Measurements from ENCODE around the gene SLC29A2. TPM values are rescaled to one million over a fixed set of nuclear protein-coding genes. Genes with fewer than 3 reads are reported as not detected.
A peak's percentile ranks its signal among the peaks of the same experiment; 100 is the strongest.
"Not testable (repeated sequence)": the region's sequence is repeated elsewhere in the genome, so short reads cannot be mapped to it uniquely, and the experiment has no call there.

Gene SLC29A2
- total and polyA plus RNA-seq, 7 donors: 14.9 to 94.1 (median 56.8) TPM

GRCh38 chr11:66359662-66360087 lies 11.9 kb downstream of the SLC29A2 start:
- peak; percentile 29 to 49 (median 42) for ATAC-seq
- intact Hi-C loops (cut with DNase I): no loop called here
- Histone ChIP-seq H3K4me3 (no peak overlapping the region), H3K36me3 (ENCODE audit: insufficient read depth in 1 of 2, low read depth in 1 of 2) (peaks cover 0 to 33% of the 10 kb centered on the region in 2 donors), H3K27me3 (ENCODE audit: insufficient read depth in 3 of 3, low read length in 2 of 3) (no peaks in the 10 kb centered on the region), H3K27ac (no peak overlapping the region), H3K4me1 (peaks cover 6% of the 10 kb centered on the region), H3K9me3 (no peaks in the 10 kb centered on the region)
- DNase-seq: no peak
- WGBS, 3 donors: 38 to 51% (median 40%) methylated on average over 3 of the region's 3 CpGs
- TF ChIP-seq CTCF (IDR thresholded peaks at IDR 0.05): no peak

- 83 to 88% (median 86%) methylated on average over 8 of the region's 8 CpGs for WGBS, 3 donors
- not testable (repeated sequence) for ATAC-seq
Measured at GRCh38 chr11:66350560-66351235, 20.9 kb downstream of the SLC29A2 start.

GRCh38 chr11:66349084-66349386 lies 22.5 kb downstream of the SLC29A2 start:
- ATAC-seq: no peak
- TF ChIP-seq CTCF (IDR thresholded peaks at IDR 0.05): no peak
- Histone ChIP-seq H3K36me3 (ENCODE audit: insufficient read depth in 1 of 2, low read depth in 1 of 2) (no peaks in the 10 kb centered on the region), H3K27me3 (ENCODE audit: insufficient read depth in 3 of 3, low read length in 2 of 3) (no peaks in the 10 kb centered on the region), H3K4me3 (no peak overlapping the region), H3K9me3 (no peaks in the 10 kb centered on the region), H3K27ac (no peak overlapping the region), H3K4me1 (peaks cover 24% of the 10 kb centered on the region)
- intact Hi-C loops (cut with DNase I): loop anchor here in 1 of 2 donors (5.0 kb wide), 1 partner anchor 38 kb away; no protein-coding TSS in a partner anchor
- WGBS, 3 donors: 59 to 77% (median 68%) methylated on average over 2 of the region's 2 CpGs
- no peak for DNase-seq

More at GRCh38 chr11:66350560-66351235, 20.9 kb downstream of the SLC29A2 start:
- intact Hi-C loops (cut with DNase I); DNase-seq; H3K36me3 ChIP-seq (ENCODE audit: insufficient read depth in 1 of 2, low read depth in 1 of 2); H3K9me3 ChIP-seq; H3K4me3 ChIP-seq; H3K27ac ChIP-seq; H3K27me3 ChIP-seq (ENCODE audit: insufficient read depth in 3 of 3, low read length in 2 of 3): not testable (repeated sequence)
- H3K4me1 ChIP-seq: peaks cover 14% of the 10 kb centered on the region

- Histone ChIP-seq H3K4me1 (peaks cover 27% of the 10 kb centered on the region), H3K27me3 (ENCODE audit: insufficient read depth in 3 of 3, low read length in 2 of 3) (no peaks in the 10 kb centered on the region), H3K4me3 (peak within 1 kb of the TSS; percentile 94), H3K9me3 (no peaks in the 10 kb centered on the region), H3K27ac (peak within 1 kb of the TSS; percentile 88), H3K36me3 (ENCODE audit: insufficient read depth in 1 of 2, low read depth in 1 of 2) (peaks cover 0 to 3% of the 10 kb centered on the region in 2 donors)
- no peak for TF ChIP-seq CTCF (IDR thresholded peaks at IDR 0.05)
- intact Hi-C loops (cut with DNase I): loop anchor here in 1 of 2 donors (5.0 kb wide), 1 partner anchor 40 kb away; no protein-coding TSS in a partner anchor
- 0 to 1% (median 0%) methylated on average over 37 to 95 of the region's 101 CpGs for WGBS, 3 donors
- peak; percentile 80 to 90 for DNase-seq
- peak; percentile 76 to 80 (median 79) for ATAC-seq
Measured at GRCh38 chr11:66347425-66348276, 23.9 kb downstream of the SLC29A2 start, which contains the start of gene B4GAT1. Gene B4GAT1 (minus strand): TSS chr11:66347629. CDS start chr11:66347545, 84 bp downstream.
